ENCODE data around the gene TRIM14. TPM values are rescaled to one million over a fixed set of nuclear protein-coding genes. Genes with fewer than 3 reads are reported as not detected.

Gene TRIM14
- total and polyA plus RNA-seq, 10 of the 15 experiments (the other 5 are each of a cell fraction or from before 2014, with no cell fraction given) = 8.6 to 53.3 (median 35.7) TPM

- Histone ChIP-seq H3K27me3 (replicated peaks in 1 of 2; ENCODE audit: control insufficient read depth in 2 of 2, insufficient read depth in 2 of 2, low read length in 1 of 2) (no peaks in the 10 kb centered on the region), H4K20me1 (ENCODE audit: control insufficient read depth, insufficient read depth) (no peaks in the 10 kb centered on the region), H3K9ac (ENCODE audit: control insufficient read depth, insufficient read depth, low read length) (no peak overlapping the region), H3K4me1 (ENCODE audit: control insufficient read depth, insufficient read depth, low read length) (0 out of 2 replicates have a peak, but pooled peaks cover 3% of the 10 kb centered on the region), H3K9me3 (replicated peaks; ENCODE audit: control insufficient read depth, insufficient read depth, low read length) (no peaks in the 10 kb centered on the region), H3K27ac (ENCODE audit: control insufficient read depth, insufficient read depth) (no peak overlapping the region), H3K4me2 (ENCODE audit: control insufficient read depth, insufficient read depth) (no peak overlapping the region), H3K79me2 (ENCODE audit: control insufficient read depth, insufficient read depth, low read length) (peaks cover 9% of the 10 kb centered on the region), H3K36me3 (ENCODE audit: control insufficient read depth in 2 of 2, insufficient read depth in 2 of 2, low read length in 1 of 2) (peaks cover 2 to 20% of the 10 kb centered on the region in 2 experiments; a peak in 3 of 4 replicates), H2AFZ (ENCODE audit: control insufficient read depth, low read depth, low read length) (no peak overlapping the region), H3K4me3 (no peak overlapping the region)
- FAIRE-seq (no peak), ATAC-seq (no peak), DNase-seq (ENCODE audit: low read depth, low spot score) (no peak)
- BruUV-seq (replicated peaks) = no TSS peak
- SMC1A ChIA-PET (ENCODE audit: uncharacterized antibody, unreplicated experiment) = interaction anchor here (1.1 to 4.1 kb wide), 3 partner anchors 26 to 192 kb away, joined by 3 to 14 read pairs (median 7); no protein-coding TSS in a partner anchor
- 89% methylated on average over 9 of the region's 9 CpGs for WGBS (ENCODE audit: insufficient coverage, insufficient replicate concordance, low lambda C conversion rate, missing lambda C conversion rate)
- RAD21 ChIA-PET (ENCODE audit: unreplicated experiment) = interaction anchor here (0.6 to 1.1 kb wide), 2 partner anchors 125 to 131 kb away, joined by 3 to 4 read pairs; no protein-coding TSS in a partner anchor
- TF ChIP-seq FOS (IDR thresholded peaks at IDR 0.05; ENCODE audit: borderline replicate concordance, extremely low read depth, insufficient read length) (no peak), NBN (IDR thresholded peaks at IDR 0.05) (no peak), ZNF384 (IDR thresholded peaks at IDR 0.05; ENCODE audit: borderline replicate concordance, low read depth, low read length) (no peak), POU2F2 (IDR thresholded peaks at IDR 0.05; ENCODE audit: borderline replicate concordance, low read depth, low read length) (no peak), EZH2 (IDR thresholded peaks at IDR 0.05; ENCODE audit: borderline replicate concordance, control insufficient read depth, low read depth, low read length) (no peak), TCF12 (IDR thresholded peaks at IDR 0.05; ENCODE audit: low read depth, low read length) (no peak), TARDBP (IDR thresholded peaks at IDR 0.05; ENCODE audit: borderline replicate concordance) (no peak), NFXL1 (IDR thresholded peaks at IDR 0.05; ENCODE audit: borderline replicate concordance) (no peak), E2F4 (IDR thresholded peaks at IDR 0.05; ENCODE audit: low read depth, low read length) (no peak)
- CTCF ChIA-PET = interaction anchor here (0.7 to 4.1 kb wide), 7 partner anchors 8 to 184 kb away, joined by 3 to 17 read pairs (median 3); partner anchors contain the start of gene TBC1D2
- intact Hi-C loops (cut with micrococcal nuclease; ENCODE audit: unreplicated experiment) (no loop called here), in situ Hi-C loops (cut with MboI) (loop anchor here (5.0 to 25.0 kb wide), 2 partner anchors 191 to 716 kb away; partner anchors contain the start of gene ANKS6)
- POLR2A ChIA-PET = interaction anchor here (1.2 kb wide), 1 partner anchor 139 kb away, joined by 3 read pairs; no protein-coding TSS in a partner anchor
Observed at GRCh38 chr9:98071737-98072136, 47.3 kb downstream of the TRIM14 start.
